Measurements from ENCODE around the gene RPTOR. TPM values are rescaled to one million over a fixed set of nuclear protein-coding genes. Genes with fewer than 3 reads are reported as not detected.

Gene RPTOR
- total and polyA plus RNA-seq, 4 experiments from 2014 or later, result 2.4 to 51.8 (median 29.6) TPM

DNA sequence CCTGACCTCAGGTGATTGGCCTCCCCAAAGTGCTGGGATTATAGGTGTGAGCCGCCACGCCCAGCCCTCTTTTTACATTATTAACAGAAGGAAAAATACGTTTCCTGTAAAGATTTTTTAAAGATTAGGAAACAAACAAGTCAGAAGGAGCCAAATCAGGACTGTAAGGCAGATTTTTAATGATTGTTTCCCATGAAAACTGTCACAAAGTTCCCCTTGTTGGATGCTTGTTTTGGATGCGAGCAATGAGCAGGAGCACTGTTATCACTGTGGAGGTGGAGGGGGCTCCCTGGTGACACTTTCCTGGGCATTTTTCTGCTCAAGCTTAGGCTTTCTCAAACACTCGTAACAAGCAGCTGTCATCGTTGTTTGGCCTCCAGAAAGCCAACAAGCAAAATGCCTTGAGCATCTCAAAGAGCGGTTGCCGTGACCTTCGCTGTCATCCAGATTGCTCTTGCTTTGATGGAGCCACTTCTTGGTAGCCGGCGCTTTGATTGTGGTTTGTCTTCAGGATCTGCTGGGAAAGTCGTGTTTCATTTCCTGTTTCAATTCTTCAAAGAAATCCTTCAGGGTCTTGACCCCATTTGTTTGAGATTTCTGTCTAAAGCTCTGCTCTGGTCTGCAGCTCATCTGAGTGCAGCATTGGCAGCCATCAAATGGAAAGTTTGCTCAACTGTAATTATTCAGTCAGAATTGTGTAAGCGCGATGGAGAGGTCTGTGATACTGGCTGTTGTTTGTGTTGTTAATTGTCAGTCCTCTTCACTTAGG lies 128.7 kb downstream of the RPTOR start:
- Histone ChIP-seq H3K9me3 (ENCODE audit: control insufficient read depth in 1 of 2, low read length in 2 of 2) (no peaks in the 10 kb centered on the region), H3K27ac (ENCODE audit: low read depth, low read length) (no peak overlapping the region), H3K27me3 (ENCODE audit: insufficient read depth, low read length) (no peaks in the 10 kb centered on the region), H3K4me1 (ENCODE audit: insufficient read depth, low read length) (peaks cover 27% of the 10 kb centered on the region), H3K4me3 (ENCODE audit: low read length in 2 of 2) (no peak overlapping the region), H3K36me3 (ENCODE audit: insufficient read depth, low read length) (no peaks in the 10 kb centered on the region)
- no peaks in the 10 kb centered on the region for H3K27me3 Mint-ChIP-seq
- intact Hi-C loops (cut with micrococcal nuclease), result no loop called here
- DNase-seq, result no peak
- H3K27ac Mint-ChIP-seq, result peak overlapping the region in 5 of 7 donors; percentile 9 to 77 (median 24)
- H3K4me3 Mint-ChIP-seq, result peak overlapping the region in 7 of 8 donors; percentile 46 to 85 (median 70)
- H3K4me1 Mint-ChIP-seq, result peaks cover 35 to 75% (median 53%) of the 10 kb centered on the region in 4 donors
- H3K9me3 Mint-ChIP-seq, result no peaks in the 10 kb centered on the region
- ChIA-PET CTCF (ENCODE audit: partially characterized antibody) (interaction anchor here (1.3 kb wide), 1 partner anchor 316 kb away, joined by 3 read pairs; no protein-coding TSS in a partner anchor), POLR2A (ENCODE audit: partially characterized antibody) (interaction anchor here (0.7 kb wide), 1 partner anchor 30 kb away, joined by 3 read pairs; no protein-coding TSS in a partner anchor)
- peaks cover 7 to 20% of the 10 kb centered on the region in 2 donors for H3K36me3 Mint-ChIP-seq

DNA sequence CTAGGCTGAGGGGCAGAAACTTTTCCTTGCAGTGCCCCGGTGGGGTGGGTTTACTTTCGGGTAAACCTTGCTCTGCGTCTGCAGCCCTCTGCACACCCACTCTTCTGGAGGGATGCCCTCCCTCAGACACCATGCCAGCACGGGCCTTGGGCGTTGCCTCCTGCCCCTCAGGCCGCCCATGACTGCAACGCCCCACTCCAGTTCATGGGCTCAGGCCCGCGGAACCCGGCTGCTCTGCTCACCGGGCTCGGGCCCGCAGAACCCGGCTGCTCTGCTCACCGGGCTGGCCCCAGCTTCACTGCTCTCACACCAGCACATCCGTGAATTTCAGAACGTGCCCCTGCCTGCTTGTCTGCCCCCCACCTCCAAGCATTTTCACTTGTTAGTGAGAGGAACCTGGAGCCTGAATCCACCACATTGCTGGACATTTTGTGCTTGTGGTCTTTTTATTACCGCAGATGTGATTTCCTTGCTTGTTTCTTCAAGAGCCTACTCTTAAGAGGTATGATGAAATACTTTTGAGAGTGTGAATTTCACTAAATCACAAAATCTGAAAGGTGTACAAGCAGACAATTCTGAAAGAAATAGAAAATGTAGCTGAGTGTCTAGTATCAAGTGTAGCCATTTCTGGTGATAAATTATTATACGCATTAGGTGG lies 130.9 kb downstream of the RPTOR start:
- H3K9me3 ChIP-seq (ENCODE audit: control insufficient read depth in 1 of 2, low read length in 2 of 2), result no peaks in the 10 kb centered on the region
- H3K4me3 Mint-ChIP-seq, result peak overlapping the region in 1 of 8 donors; percentile 59
- H3K4me3 ChIP-seq (ENCODE audit: low read length in 2 of 2), result no peak overlapping the region
- no peaks in the 10 kb centered on the region for H3K36me3 ChIP-seq (ENCODE audit: insufficient read depth, low read length)
- peaks cover 37 to 73% (median 54%) of the 10 kb centered on the region in 4 donors for H3K4me1 Mint-ChIP-seq
- no peaks in the 10 kb centered on the region for H3K9me3 Mint-ChIP-seq
- H3K27me3 ChIP-seq (ENCODE audit: insufficient read depth, low read length), result no peaks in the 10 kb centered on the region
- ChIA-PET CTCF (ENCODE audit: partially characterized antibody) (no interaction called here), POLR2A (ENCODE audit: partially characterized antibody) (no interaction called here)
- H3K4me1 ChIP-seq (ENCODE audit: insufficient read depth, low read length), result peaks cover 30% of the 10 kb centered on the region
- H3K27me3 Mint-ChIP-seq, result no peaks in the 10 kb centered on the region
- no peak overlapping the region for H3K27ac ChIP-seq (ENCODE audit: low read depth, low read length)
- no peak for DNase-seq
- peak overlapping the region in 2 of 7 donors; percentile 7 to 59 for H3K27ac Mint-ChIP-seq
- peaks cover 7 to 15% of the 10 kb centered on the region in 2 donors for H3K36me3 Mint-ChIP-seq
- intact Hi-C loops (cut with micrococcal nuclease), result no loop called here

DNA sequence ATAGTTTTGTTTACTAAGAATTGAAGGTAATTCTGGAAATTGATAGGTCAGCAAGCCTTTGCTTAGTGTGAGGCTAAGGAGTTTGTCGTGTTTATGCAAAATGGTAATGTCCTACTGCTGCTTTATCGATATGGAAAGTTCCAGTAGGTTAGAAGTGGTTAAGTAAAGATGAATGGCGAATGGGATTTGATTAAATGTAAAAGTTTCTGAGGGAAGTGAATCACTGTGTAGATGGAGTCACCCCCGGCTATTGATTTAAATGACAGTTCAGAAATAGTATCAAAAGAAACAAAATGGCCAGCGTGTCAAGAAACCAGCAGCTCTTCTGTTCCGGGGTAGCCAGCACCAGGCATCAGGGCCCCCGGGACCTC lies 131.4 kb downstream of the RPTOR start:
- no peak for DNase-seq
- peaks cover 36 to 68% (median 50%) of the 10 kb centered on the region in 4 donors for H3K4me1 Mint-ChIP-seq
- no peaks in the 10 kb centered on the region for H3K36me3 ChIP-seq (ENCODE audit: insufficient read depth, low read length)
- peak overlapping the region in 1 of 8 donors; percentile 59 for H3K4me3 Mint-ChIP-seq
- no peak overlapping the region for H3K27ac ChIP-seq (ENCODE audit: low read depth, low read length)
- no peaks in the 10 kb centered on the region for H3K9me3 ChIP-seq (ENCODE audit: control insufficient read depth in 1 of 2, low read length in 2 of 2)
- H3K27ac Mint-ChIP-seq, result peak overlapping the region in 4 of 7 donors; percentile 7 to 63 (median 58)
- intact Hi-C loops (cut with micrococcal nuclease), result no loop called here
- H3K36me3 Mint-ChIP-seq, result peaks cover 5 to 12% of the 10 kb centered on the region in 2 donors
- CTCF ChIA-PET (ENCODE audit: partially characterized antibody), result no interaction called here
- H3K27me3 Mint-ChIP-seq, result no peaks in the 10 kb centered on the region
- no peak overlapping the region for H3K4me3 ChIP-seq (ENCODE audit: low read length in 2 of 2)
- H3K4me1 ChIP-seq (ENCODE audit: insufficient read depth, low read length), result peaks cover 30% of the 10 kb centered on the region
- no peaks in the 10 kb centered on the region for H3K27me3 ChIP-seq (ENCODE audit: insufficient read depth, low read length)
- POLR2A ChIA-PET (ENCODE audit: partially characterized antibody), result no interaction called here
- H3K9me3 Mint-ChIP-seq, result no peaks in the 10 kb centered on the region

DNA sequence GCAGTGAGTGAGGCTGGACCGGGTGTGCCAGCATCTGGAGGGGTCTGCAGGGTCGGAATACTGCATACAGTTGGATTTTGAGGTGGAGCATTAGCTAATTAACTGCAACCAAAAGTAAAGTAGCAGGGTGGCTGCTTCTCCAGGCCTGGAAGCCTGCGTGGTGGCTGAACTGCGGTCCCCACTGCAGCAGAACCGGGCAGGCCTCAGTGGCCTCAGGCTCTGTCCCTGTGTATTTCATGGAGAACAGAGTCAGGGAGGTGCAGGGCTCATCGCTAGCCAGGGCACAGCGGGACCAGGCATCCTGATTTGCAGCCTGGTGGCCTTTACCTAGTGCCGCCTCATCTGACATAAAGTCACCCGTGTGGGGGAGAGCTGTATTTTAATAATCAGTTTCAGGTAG lies 131.9 kb downstream of the RPTOR start:
- DNase-seq, result no peak
- POLR2A ChIA-PET (ENCODE audit: partially characterized antibody), result no interaction called here
- peaks cover 35 to 63% (median 48%) of the 10 kb centered on the region in 4 donors for H3K4me1 Mint-ChIP-seq
- H3K4me3 Mint-ChIP-seq, result no peak overlapping the region
- CTCF ChIA-PET (ENCODE audit: partially characterized antibody), result no interaction called here
- peaks cover 30% of the 10 kb centered on the region for H3K4me1 ChIP-seq (ENCODE audit: insufficient read depth, low read length)
- peaks cover 2 to 8% of the 10 kb centered on the region in 2 donors for H3K36me3 Mint-ChIP-seq
- no peak overlapping the region for H3K4me3 ChIP-seq (ENCODE audit: low read length in 2 of 2)
- no peak overlapping the region for H3K27ac ChIP-seq (ENCODE audit: low read depth, low read length)
- no peaks in the 10 kb centered on the region for H3K27me3 Mint-ChIP-seq
- H3K27me3 ChIP-seq (ENCODE audit: insufficient read depth, low read length), result no peaks in the 10 kb centered on the region
- H3K36me3 ChIP-seq (ENCODE audit: insufficient read depth, low read length), result no peaks in the 10 kb centered on the region
- H3K9me3 Mint-ChIP-seq, result no peaks in the 10 kb centered on the region
- intact Hi-C loops (cut with micrococcal nuclease), result no loop called here
- peak overlapping the region in 1 of 7 donors; percentile 57 for H3K27ac Mint-ChIP-seq
- no peaks in the 10 kb centered on the region for H3K9me3 ChIP-seq (ENCODE audit: control insufficient read depth in 1 of 2, low read length in 2 of 2)

DNA sequence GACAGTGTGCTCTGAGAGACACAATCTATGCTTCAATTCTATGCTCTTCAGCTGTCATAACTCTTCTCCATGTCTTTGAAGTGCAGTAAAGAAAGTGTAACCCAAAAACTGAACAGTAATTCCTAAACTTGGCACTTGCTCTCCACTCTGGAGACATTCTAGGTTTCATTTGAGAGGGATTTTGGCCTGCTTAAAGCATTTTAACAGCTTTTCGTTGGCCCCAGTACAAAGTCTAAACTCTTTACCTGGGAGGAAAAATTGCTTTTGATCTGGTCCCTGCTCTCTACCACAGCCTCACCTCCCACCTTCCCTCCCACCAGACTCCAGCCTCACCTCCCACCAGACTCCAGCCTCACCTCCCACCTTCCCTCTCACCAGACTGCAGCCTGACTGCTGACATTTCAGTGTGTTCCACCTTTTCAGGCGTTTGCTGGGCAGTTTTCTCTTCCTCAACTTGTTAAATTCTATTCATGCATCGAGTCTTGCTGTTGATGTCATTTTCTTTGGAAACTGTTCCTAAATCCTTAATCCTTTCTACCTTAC lies 132.6 kb downstream of the RPTOR start:
- no peaks in the 10 kb centered on the region for H3K9me3 Mint-ChIP-seq
- H3K9me3 ChIP-seq (ENCODE audit: control insufficient read depth in 1 of 2, low read length in 2 of 2), result no peaks in the 10 kb centered on the region
- ChIA-PET CTCF (ENCODE audit: partially characterized antibody) (no interaction called here), POLR2A (ENCODE audit: partially characterized antibody) (no interaction called here)
- intact Hi-C loops (cut with micrococcal nuclease), result no loop called here
- DNase-seq, result no peak
- H3K27me3 ChIP-seq (ENCODE audit: insufficient read depth, low read length), result no peaks in the 10 kb centered on the region
- H3K27ac ChIP-seq (ENCODE audit: low read depth, low read length), result no peak overlapping the region
- H3K27ac Mint-ChIP-seq, result peak overlapping the region in 4 of 7 donors; percentile 23 to 84 (median 31)
- no peak overlapping the region for H3K4me3 Mint-ChIP-seq
- H3K4me1 Mint-ChIP-seq, result peaks cover 35 to 61% (median 47%) of the 10 kb centered on the region in 4 donors
- no peaks in the 10 kb centered on the region for H3K36me3 ChIP-seq (ENCODE audit: insufficient read depth, low read length)
- H3K4me1 ChIP-seq (ENCODE audit: insufficient read depth, low read length), result peaks cover 30% of the 10 kb centered on the region
- no peak overlapping the region for H3K4me3 ChIP-seq (ENCODE audit: low read length in 2 of 2)
- H3K36me3 Mint-ChIP-seq, result peaks cover 3 to 5% of the 10 kb centered on the region in 2 donors
- H3K27me3 Mint-ChIP-seq, result no peaks in the 10 kb centered on the region

DNA sequence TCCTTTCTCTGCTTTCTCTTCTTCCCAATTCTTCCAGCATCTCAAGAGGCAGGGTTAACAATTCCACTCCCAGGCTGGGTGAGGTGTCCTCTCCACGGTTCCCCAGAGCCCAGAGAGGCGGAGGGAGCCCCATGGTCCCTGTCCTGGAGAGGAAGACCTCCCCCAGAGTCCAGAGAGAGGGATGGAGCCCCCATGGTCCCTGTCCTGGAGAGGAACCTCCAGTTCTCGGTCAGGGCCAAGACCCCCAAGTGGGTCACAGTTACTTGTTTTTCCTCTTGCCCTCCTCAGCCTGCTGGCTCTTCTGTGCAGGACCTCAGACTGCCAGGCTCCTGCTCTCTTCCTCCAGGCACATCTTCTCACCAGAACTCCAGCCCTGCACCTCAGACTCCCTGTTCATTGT lies 135.2 kb downstream of the RPTOR start:
- H3K4me3 Mint-ChIP-seq, result peak overlapping the region in 5 of 8 donors; percentile 13 to 65 (median 31)
- CTCF ChIA-PET (ENCODE audit: partially characterized antibody), result no interaction called here
- H3K9me3 Mint-ChIP-seq, result no peaks in the 10 kb centered on the region
- H3K4me1 ChIP-seq (ENCODE audit: insufficient read depth, low read length), result peaks cover 17% of the 10 kb centered on the region
- intact Hi-C loops (cut with micrococcal nuclease), result no loop called here
- peak overlapping the region in 2 of 7 donors; percentile 26 to 79 for H3K27ac Mint-ChIP-seq
- no peak overlapping the region for H3K4me3 ChIP-seq (ENCODE audit: low read length in 2 of 2)
- H3K27ac ChIP-seq (ENCODE audit: low read depth, low read length), result no peak overlapping the region
- H3K4me1 Mint-ChIP-seq, result peaks cover 28 to 42% (median 33%) of the 10 kb centered on the region in 4 donors
- H3K27me3 ChIP-seq (ENCODE audit: insufficient read depth, low read length), result no peaks in the 10 kb centered on the region
- H3K27me3 Mint-ChIP-seq, result no peaks in the 10 kb centered on the region
- DNase-seq, result no peak
- no peaks in the 10 kb centered on the region for H3K36me3 ChIP-seq (ENCODE audit: insufficient read depth, low read length)
- H3K36me3 Mint-ChIP-seq, result peaks cover 0 to 8% of the 10 kb centered on the region in 2 donors
- H3K9me3 ChIP-seq (ENCODE audit: control insufficient read depth in 1 of 2, low read length in 2 of 2), result no peaks in the 10 kb centered on the region
- POLR2A ChIA-PET (ENCODE audit: partially characterized antibody), result no interaction called here

DNA sequence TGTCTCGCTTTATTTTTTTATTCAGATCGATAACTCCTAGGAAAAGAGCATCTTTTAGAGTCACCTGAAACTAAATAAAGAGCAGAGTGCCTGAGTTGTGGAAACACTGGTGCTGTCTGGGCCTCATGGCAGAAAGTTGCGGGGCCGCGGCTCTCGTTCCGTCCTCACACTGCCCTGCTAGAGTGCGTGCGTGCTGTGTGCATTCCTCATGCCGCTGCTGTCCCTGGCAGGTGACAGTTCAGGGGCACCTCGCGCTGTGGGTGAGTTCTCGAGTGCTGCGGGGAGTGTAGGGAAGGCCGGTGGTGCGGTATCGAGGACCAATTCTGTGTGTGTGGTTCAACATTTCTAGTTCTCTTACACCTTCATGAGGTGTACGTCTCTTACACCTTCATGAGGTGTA lies 136.6 kb downstream of the RPTOR start:
- intact Hi-C loops (cut with micrococcal nuclease), result no loop called here
- CTCF ChIA-PET (ENCODE audit: partially characterized antibody), result no interaction called here
- no peak for DNase-seq
- Histone ChIP-seq H3K36me3 (ENCODE audit: insufficient read depth, low read length) (no peaks in the 10 kb centered on the region), H3K4me3 (ENCODE audit: low read length in 2 of 2) (no peak overlapping the region), H3K9me3 (ENCODE audit: control insufficient read depth in 1 of 2, low read length in 2 of 2) (no peaks in the 10 kb centered on the region), H3K4me1 (ENCODE audit: insufficient read depth, low read length) (peaks cover 17% of the 10 kb centered on the region), H3K27ac (ENCODE audit: low read depth, low read length) (no peak overlapping the region), H3K27me3 (ENCODE audit: insufficient read depth, low read length) (no peaks in the 10 kb centered on the region)
- Mint-ChIP-seq H3K9me3 (no peaks in the 10 kb centered on the region), H3K36me3 (peaks cover 0 to 8% of the 10 kb centered on the region in 2 donors), H3K27me3 (no peaks in the 10 kb centered on the region), H3K4me3 (no peak overlapping the region), H3K27ac (peak overlapping the region in 1 of 7 donors; percentile 82), H3K4me1 (peaks cover 25 to 35% (median 28%) of the 10 kb centered on the region in 4 donors)
- POLR2A ChIA-PET (ENCODE audit: partially characterized antibody), result no interaction called here

All from CD4-positive, alpha-beta memory T cell (primary cell).